ENCODE measurements around the gene DGKD. TPM values are rescaled to one million over a fixed set of nuclear protein-coding genes. Genes with fewer than 3 reads are reported as not detected.

The DGKD gene
- total and polyA plus RNA-seq, 9 of the 15 experiments (the other 6 are each of a cell fraction or from before 2014, with no cell fraction given), result 0.52 to 29.5 (median 10.6) TPM

DNA sequence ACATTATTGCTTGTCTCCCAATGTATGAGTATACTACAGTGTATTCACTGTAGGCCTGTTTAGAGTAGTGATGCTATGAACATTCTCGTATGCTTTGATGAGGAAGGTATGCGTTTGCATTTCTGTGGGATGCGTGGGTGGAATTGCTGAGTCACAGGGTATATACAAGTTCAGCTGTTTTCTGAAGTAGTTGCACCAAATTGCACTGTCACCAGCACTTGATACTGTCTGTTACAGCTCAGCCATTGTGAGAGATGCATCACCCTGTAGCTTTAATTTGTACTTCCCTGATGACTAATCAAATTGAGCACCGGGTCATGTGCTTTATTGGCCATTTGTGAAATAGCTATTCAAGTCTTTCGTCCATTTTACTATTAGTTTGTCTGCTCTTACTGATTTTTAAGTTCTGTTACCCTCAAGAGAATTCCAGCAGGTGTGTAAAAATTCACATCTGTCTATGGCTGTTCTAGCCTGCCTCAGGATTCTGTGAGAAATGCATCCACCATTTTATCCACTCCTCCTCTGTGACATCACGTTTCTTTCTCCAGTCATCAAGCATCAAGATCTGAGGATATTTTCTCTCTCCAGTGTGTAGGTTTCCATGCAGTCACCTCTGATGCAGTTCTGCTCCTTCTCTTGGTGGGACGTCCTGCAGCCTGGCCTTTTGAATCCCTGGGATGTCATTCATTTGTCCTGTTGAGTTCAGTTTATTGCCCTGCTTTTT lies 72.5 kb downstream of the DGKD start (continued):
- TF ChIP-seq, protein P1, sequence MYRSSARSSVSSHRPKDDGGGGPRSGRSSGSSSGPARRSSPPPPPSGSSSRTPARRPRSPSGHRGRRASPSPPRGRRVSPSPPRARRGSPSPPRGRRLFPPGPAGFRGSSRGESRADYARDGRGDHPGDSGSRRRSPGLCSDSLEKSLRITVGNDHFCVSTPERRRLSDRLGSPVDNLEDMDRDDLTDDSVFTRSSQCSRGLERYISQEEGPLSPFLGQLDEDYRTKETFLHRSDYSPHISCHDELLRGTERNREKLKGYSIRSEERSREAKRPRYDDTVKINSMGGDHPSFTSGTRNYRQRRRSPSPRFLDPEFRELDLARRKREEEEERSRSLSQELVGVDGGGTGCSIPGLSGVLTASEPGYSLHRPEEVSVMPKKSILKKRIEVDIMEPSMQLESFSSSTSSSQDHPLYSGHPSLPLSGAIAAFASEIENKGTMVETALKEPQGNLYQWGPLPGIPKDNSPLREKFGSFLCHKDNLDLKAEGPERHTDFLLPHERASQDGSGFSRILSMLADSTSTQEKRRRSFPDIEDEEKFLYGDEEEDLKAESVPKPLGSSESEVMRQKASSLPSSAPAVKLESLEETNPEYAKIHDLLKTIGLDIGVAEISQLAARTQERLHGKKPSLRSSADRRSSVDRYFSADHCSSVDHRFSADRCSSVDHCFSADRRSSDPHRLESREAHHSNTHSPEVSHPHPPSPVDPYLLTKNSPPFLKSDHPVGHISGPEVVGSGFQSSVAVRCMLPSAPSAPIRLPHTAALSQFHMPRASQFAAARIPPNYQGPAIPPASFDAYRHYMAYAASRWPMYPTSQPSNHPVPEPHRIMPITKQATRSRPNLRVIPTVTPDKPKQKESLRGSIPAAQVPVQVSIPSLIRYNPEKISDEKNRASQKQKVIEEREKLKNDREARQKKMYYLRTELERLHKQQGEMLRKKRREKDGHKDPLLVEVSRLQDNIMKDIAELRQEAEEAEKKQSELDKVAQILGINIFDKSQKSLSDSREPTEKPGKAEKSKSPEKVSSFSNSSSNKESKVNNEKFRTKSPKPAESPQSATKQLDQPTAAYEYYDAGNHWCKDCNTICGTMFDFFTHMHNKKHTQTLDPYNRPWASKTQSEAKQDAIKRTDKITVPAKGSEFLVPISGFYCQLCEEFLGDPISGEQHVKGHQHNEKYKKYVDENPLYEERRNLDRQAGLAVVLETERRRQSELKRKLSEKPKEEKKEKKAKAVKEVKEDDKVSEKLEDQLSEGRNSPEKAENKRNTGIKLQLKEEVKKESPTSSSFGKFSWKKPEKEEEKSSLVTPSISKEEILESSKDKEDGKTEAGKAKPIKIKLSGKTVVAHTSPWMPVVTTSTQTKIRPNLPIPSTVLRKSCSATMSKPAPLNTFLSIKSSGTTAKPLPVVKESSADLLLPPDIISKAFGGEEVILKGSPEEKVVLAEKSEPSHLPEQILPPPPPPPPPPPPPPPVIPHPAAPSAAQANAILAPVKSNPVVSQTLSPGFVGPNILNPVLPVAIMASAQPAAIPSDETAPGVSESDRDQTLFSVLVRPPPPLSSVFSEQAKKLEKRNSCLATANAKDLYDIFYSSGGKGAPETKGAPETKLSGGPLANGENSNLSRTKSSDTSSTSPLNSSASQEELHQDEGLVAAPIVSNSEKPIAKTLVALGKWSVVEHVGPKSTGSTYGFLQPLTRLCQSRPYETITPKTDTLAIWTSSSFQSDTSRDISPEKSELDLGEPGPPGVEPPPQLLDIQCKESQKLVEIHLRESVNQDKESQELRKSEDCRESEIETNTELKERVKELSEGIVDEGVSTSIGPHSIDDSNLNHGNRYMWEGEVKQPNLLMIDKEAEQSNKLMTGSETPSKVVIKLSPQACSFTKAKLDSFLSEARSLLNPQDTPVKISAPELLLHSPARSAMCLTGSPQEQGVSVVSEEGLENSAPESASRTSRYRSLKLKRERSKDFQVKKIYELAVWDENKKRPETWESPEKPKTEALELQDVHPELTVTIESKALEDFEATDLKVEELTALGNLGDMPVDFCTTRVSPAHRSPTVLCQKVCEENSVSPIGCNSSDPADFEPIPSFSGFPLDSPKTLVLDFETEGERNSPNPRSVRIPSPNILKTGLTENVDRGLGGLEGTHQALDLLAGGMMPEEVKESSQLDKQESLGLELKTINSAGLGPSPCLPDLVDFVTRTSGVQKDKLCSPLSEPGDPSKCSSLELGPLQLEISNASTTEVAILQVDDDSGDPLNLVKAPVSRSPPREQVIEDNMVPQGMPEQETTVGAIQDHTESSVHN (IDR thresholded peaks at IDR 0.05; ENCODE audit: borderline replicate concordance in 1 of 2, low read depth in 1 of 2), result peak in 1 of 2 experiments; percentile 97; a peak in 2 of 4 replicates
- TF ChIP-seq ZSCAN29 (IDR thresholded peaks at IDR 0.05) (no peak), MAZ (CRISPR knock-in tag; conservative IDR thresholded peaks at IDR 0.05 in 1 of 2, IDR thresholded peaks at IDR 0.05 in 1 of 2) (0 out of 4 replicates have a peak, but pooled peaks of 1 of the 2 experiments have one; percentile 41), ETS2 (tag; IDR thresholded peaks at IDR 0.05; ENCODE audit: borderline replicate concordance, poor library complexity, severe bottlenecking) (no peak), SMARCA5 (IDR thresholded peaks at IDR 0.05) (peak; percentile 30; the same call in 1 of the 2 replicates), SMAD1 (IDR thresholded peaks at IDR 0.05; ENCODE audit: low read depth, low read length, partially characterized antibody) (no peak), NBN (IDR thresholded peaks at IDR 0.05; ENCODE audit: low read depth) (peak; percentile 86), MAFG (tag; conservative IDR thresholded peaks at IDR 0.05) (peak; percentile 100), AFF4 (CRISPR knock-in tag; IDR thresholded peaks at IDR 0.05) (no peak), ZNF24 (IDR thresholded peaks at IDR 0.05) (peak; percentile 83), EGR1 (conservative IDR thresholded peaks at IDR 0.05) (peak; percentile 99), MAFK (IDR thresholded peaks at IDR 0.05; ENCODE audit: low read length) (peak; percentile 98), KLF16 (IDR thresholded peaks at IDR 0.05) (0 out of 2 replicates have a peak, but pooled peaks have one; percentile 23)
- TF ChIP-seq, protein P2, sequence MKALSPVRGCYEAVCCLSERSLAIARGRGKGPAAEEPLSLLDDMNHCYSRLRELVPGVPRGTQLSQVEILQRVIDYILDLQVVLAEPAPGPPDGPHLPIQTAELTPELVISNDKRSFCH (CRISPR knock-in tag; IDR thresholded peaks at IDR 0.05), result no peak
- TF ChIP-seq, protein P2 (tag; IDR thresholded peaks at IDR 0.05), result no peak
